Esophagus squamous epithelium (tissue), 4 donors: ENCODE results near the gene RAP2C.

Source experiments
- CTCF ChIP-seq, 6 experiments: fragments of 450-650 bp in 4 of 6; fragments of 200-600 bp in 2 of 6; sonication (generic) in 2 of 6; IDR thresholded peaks; one replicate each; pipeline ENCODE4 v1.5.1; 2016 to 2019; ENCODE audit warnings: antibody characterized with exemption in 6 of 6, mild to moderate bottlenecking in 4 of 6, moderate library complexity in 4 of 6
- POLR2A ChIP-seq, 4 donors: fragments of 450-650 bp; IDR thresholded peaks; one replicate each; pipeline ENCODE4 v1.6.1; 2017; ENCODE audit warnings: antibody characterized with exemption in 4 of 4, mild to moderate bottlenecking in 4 of 4, moderate library complexity in 3 of 4

DNA sequence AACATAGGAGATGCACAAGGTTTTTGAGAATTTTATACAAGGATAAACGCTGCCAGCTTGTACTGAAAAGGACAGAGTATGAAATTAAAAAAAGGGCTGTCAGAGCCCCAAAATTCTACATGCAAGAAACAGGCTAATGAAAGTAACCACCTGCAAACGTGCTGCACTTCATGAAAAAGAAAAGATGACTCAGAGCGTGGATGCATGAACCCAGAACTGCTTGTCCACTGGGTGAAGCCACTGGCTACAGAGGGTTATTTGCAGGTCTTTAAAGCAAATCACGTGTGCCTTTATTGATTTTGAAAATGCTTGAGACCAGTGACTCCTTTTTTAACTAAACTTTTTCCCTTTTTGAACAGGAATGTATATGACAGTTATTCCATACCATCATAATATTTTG, 66.1 kb downstream of the RAP2C start:
- no peak for TF ChIP-seq CTCF (IDR thresholded peaks at IDR 0.05)
- no peak for TF ChIP-seq POLR2A (IDR thresholded peaks at IDR 0.05)
